ENCODE data around the gene CTDSPL.

DNA sequence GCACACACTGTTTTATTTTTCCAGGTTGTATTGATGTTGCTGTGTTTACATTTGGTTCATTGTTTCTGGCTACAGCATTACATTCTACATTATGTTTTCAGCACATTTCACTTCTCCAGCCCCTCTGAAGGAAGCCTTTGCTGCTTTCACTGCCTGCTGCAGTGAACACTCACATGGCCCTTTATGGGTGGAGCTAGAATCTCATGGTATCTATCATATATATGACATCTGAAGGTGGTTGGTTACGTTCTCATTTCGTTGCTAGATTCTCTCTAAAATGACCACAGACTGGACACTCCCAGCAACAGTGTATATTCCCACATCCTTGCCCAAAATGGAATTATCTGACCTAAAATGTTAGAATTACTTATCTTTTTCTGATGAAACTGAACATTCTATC lies 35.2 kb upstream of the CTDSPL start:
- TF ChIP-seq NFE2L2 (IDR thresholded peaks at IDR 0.05; ENCODE audit: low read length): no peak
- no peak for TF ChIP-seq KDM5A (IDR thresholded peaks at IDR 0.05; ENCODE audit: borderline replicate concordance, low read length)
- TF ChIP-seq SP1 (IDR thresholded peaks at IDR 0.05): no peak
- no peak for TF ChIP-seq SP1 (CRISPR knock-in tag; IDR thresholded peaks at IDR 0.05)
- TF ChIP-seq ZNF282 (IDR thresholded peaks at IDR 0.05; ENCODE audit: partially characterized antibody): no peak
- TF ChIP-seq, protein P1, sequence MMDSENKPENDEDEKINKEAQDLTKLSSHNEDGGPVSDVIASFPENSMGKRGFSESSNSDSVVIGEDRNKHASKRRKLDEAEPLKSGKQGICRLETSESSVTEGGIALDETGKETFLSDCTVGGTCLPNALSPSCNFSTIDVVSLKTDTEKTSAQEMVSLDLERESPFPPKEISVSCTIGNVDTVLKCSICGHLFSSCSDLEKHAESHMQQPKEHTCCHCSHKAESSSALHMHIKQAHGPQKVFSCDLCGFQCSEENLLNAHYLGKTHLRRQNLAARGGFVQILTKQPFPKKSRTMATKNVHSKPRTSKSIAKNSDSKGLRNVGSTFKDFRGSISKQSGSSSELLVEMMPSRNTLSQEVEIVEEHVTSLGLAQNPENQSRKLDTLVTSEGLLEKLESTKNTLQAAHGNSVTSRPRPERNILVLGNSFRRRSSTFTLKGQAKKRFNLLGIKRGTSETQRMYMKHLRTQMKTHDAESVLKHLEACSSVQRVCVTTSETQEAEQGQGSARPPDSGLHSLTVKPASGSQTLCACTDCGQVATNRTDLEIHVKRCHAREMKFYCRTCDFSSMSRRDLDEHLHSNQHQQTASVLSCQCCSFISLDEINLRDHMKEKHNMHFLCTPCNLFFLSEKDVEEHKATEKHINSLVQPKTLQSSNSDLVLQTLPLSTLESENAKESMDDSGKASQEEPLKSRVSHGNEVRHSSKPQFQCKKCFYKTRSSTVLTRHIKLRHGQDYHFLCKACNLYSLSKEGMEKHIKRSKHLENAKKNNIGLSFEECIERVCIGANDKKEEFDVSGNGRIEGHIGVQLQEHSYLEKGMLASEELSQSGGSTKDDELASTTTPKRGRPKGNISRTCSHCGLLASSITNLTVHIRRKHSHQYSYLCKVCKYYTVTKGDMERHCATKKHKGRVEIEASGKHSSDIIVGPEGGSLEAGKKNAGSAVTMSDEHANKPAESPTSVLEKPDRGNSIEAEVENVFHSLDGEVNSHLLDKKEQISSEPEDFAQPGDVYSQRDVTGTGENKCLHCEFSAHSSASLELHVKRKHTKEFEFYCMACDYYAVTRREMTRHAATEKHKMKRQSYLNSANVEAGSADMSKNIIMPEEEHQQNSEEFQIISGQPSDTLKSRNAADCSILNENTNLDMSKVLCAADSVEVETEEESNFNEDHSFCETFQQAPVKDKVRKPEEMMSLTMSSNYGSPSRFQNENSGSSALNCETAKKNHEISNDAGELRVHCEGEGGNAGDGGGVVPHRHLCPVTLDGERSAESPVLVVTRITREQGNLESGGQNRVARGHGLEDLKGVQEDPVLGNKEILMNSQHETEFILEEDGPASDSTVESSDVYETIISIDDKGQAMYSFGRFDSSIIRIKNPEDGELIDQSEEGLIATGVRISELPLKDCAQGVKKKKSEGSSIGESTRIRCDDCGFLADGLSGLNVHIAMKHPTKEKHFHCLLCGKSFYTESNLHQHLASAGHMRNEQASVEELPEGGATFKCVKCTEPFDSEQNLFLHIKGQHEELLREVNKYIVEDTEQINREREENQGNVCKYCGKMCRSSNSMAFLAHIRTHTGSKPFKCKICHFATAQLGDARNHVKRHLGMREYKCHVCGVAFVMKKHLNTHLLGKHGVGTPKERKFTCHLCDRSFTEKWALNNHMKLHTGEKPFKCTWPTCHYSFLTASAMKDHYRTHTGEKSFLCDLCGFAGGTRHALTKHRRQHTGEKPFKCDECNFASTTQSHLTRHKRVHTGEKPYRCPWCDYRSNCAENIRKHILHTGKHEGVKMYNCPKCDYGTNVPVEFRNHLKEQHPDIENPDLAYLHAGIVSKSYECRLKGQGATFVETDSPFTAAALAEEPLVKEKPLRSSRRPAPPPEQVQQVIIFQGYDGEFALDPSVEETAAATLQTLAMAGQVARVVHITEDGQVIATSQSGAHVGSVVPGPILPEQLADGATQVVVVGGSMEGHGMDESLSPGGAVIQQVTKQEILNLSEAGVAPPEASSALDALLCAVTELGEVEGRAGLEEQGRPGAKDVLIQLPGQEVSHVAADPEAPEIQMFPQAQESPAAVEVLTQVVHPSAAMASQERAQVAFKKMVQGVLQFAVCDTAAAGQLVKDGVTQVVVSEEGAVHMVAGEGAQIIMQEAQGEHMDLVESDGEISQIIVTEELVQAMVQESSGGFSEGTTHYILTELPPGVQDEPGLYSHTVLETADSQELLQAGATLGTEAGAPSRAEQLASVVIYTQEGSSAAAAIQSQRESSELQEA (CRISPR knock-in tag; IDR thresholded peaks at IDR 0.05; ENCODE audit: not compliant biosample characterization): no peak
- TF ChIP-seq, protein P2, sequence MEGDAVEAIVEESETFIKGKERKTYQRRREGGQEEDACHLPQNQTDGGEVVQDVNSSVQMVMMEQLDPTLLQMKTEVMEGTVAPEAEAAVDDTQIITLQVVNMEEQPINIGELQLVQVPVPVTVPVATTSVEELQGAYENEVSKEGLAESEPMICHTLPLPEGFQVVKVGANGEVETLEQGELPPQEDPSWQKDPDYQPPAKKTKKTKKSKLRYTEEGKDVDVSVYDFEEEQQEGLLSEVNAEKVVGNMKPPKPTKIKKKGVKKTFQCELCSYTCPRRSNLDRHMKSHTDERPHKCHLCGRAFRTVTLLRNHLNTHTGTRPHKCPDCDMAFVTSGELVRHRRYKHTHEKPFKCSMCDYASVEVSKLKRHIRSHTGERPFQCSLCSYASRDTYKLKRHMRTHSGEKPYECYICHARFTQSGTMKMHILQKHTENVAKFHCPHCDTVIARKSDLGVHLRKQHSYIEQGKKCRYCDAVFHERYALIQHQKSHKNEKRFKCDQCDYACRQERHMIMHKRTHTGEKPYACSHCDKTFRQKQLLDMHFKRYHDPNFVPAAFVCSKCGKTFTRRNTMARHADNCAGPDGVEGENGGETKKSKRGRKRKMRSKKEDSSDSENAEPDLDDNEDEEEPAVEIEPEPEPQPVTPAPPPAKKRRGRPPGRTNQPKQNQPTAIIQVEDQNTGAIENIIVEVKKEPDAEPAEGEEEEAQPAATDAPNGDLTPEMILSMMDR (CRISPR knock-in tag; IDR thresholded peaks at IDR 0.05): no peak

Data from HepG2 (cell line).